K562 (cell line): ENCODE measurements around the gene HTT-AS. TPM values are rescaled to one million over a fixed set of nuclear protein-coding genes. Genes with fewer than 3 reads are reported as not detected.

ENCODE experiments used
- CBFB ChIP-seq: sonication (generic); formaldehyde crosslinking; IDR thresholded peaks from 2 replicates; pipeline ENCODE4 v1.4.0; 2020; ENCODE audit warnings: mild to moderate bottlenecking, missing genetic modification reagents
- ESRRA ChIP-seq: fragments of 450-650 bp; IDR thresholded peaks from 2 replicates; pipeline ENCODE4 v1.6.1; 2014; ENCODE audit warnings: low read depth, mild to moderate bottlenecking, moderate library complexity, borderline replicate concordance
- GABPA ChIP-seq: fragments of 200-800 bp; sonication (Bioruptor generic); conservative IDR thresholded peaks from 2 replicates; pipeline ENCODE4 v1.6.1; 2016; ENCODE audit warnings: low read depth, missing genetic modification characterization, missing compliant biosample characterization
- GABPB1 ChIP-seq: sonication (generic); formaldehyde crosslinking; IDR thresholded peaks from 2 replicates; pipeline ENCODE4 v1.8.0; 2022; ENCODE audit warnings: mild to moderate bottlenecking, missing genetic modification reagents
- SIX5 ChIP-seq, 2 experiments: IDR thresholded peaks; 2 replicates each; pipeline ENCODE4 v1.6.1; 2011; ENCODE audit warnings: low read length in 2 of 2, borderline replicate concordance in 1 of 2, low read depth in 1 of 2, mild to moderate bottlenecking in 1 of 2, moderate library complexity in 1 of 2; ENCODE audit not compliant: insufficient read depth in 1 of 2
- TBP ChIP-seq: optimal IDR thresholded peaks from 2 replicates; pipeline ENCODE3; 2011; ENCODE audit warnings: low read depth, low read length, improper control_type of control experiment
- ZNF507 ChIP-seq: conservative IDR thresholded peaks from 2 replicates; pipeline ENCODE4 v1.6.1; 2017; ENCODE audit warnings: missing genetic modification characterization, missing compliant biosample characterization
- polyA plus RNA-seq, 8 experiments: library from polyadenylated mRNA; depleted of rRNA in 4 of 8; stranded (reverse) in 5 of 8; unstranded in 3 of 8; fragments of >200 nt; fragmentation: Nextera tagmentation in 2 of 8; fragmentation: Illumina TruSeq in 1 of 8; extraction: Ambion mirVana in 2 of 8; extraction: Trizol in 1 of 8; gene quantifications; 2 replicates each; pipeline versions ENCODE4 v1.2.1 to v1.2.3, GENCODE V29; 2011 to 2014; ENCODE audit warnings: inconsistent platforms in 1 of 8, missing spikeins in 1 of 8
- total RNA-seq, 7 experiments: library from RNA; depleted of rRNA in 6 of 7; stranded (reverse); fragments of >200 nt in 6 of 7; fragmentation: Illumina TruSeq in 2 of 7; extraction: Trizol in 2 of 7; gene quantifications; 2 replicates each; pipeline versions ENCODE4 v1.2.1 to v1.2.3, GENCODE V29; 2011 to 2021; ENCODE audit warnings: low replicate concordance in 1 of 7
- TF ChIP-seq, protein P1 (sequence below), 2 experiments: fragments of 450-650 bp in 1 of 2; sonication (generic) in 1 of 2; formaldehyde crosslinking in 1 of 2; IDR thresholded peaks; 2 replicates each; pipeline versions ENCODE4 v1.7.1 to v1.9.0; 2016 to 2022; ENCODE audit warnings: inconsistent platforms in 1 of 2, mild to moderate bottlenecking in 1 of 2, missing genetic modification reagents in 1 of 2
- TF ChIP-seq, protein P2 (sequence below), 3 experiments: fragments of 200-800 bp in 1 of 3; sonication (Bioruptor generic) in 1 of 3; sonication (generic) in 1 of 3; formaldehyde crosslinking in 1 of 3; IDR thresholded peaks; 2 replicates each; pipeline versions ENCODE4 v1.6.1 to v1.8.0; 2016 to 2022; ENCODE audit warnings: mild to moderate bottlenecking in 2 of 3, missing compliant biosample characterization in 2 of 3, missing genetic modification characterization in 2 of 3, missing genetic modification reagents in 1 of 3
- TF ChIP-seq, protein P3 (sequence below): fragments of 450-650 bp; IDR thresholded peaks from 2 replicates; pipeline ENCODE4 v1.6.1; 2017; ENCODE audit warnings: mild to moderate bottlenecking, moderate library complexity
- TF ChIP-seq, protein P4 (sequence below): IDR thresholded peaks from 3 replicates; pipeline ENCODE4 v1.6.1; 2011; ENCODE audit warnings: borderline replicate concordance, mild to moderate bottlenecking, moderate library complexity; ENCODE audit not compliant: insufficient read length; ENCODE audit errors: extremely low read depth

HTT-AS gene
- total and polyA plus RNA-seq, 9 of the 15 experiments (the other 6 are each of a cell fraction or from before 2014, with no cell fraction given) = not detected

DNA sequence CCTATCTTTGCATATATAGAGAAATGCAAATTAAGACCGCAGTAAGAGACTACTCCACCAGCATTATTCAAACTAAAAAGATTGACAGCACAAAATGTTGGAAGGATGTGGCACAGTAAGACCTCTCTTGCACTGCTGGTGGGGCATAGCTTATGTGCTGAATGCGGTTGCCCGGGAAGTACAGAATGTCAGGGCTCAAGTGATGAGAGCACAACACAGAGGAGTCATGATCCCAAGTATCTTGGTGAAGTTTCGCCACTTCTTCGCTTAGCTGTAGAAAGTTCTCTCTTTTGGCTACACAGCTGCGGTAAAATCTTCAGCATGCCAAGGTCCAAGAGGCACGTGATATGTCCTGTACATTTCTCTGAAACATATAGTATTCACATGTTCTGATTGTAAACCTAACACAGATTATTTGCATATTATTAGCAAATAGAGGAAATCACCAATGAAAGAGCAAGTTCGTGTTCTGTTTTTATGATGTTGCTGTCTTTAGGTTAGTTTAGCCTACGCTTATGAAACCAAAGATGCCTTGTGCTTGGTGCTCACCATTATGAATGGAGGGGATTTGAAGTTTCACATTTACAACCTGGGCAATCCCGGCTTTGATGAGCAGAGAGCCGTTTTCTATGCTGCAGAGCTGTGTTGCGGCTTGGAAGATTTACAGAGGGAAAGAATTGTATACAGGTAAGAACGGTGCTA, 55.0 kb downstream of the HTT-AS start (continued):
- TF ChIP-seq, protein P1, sequence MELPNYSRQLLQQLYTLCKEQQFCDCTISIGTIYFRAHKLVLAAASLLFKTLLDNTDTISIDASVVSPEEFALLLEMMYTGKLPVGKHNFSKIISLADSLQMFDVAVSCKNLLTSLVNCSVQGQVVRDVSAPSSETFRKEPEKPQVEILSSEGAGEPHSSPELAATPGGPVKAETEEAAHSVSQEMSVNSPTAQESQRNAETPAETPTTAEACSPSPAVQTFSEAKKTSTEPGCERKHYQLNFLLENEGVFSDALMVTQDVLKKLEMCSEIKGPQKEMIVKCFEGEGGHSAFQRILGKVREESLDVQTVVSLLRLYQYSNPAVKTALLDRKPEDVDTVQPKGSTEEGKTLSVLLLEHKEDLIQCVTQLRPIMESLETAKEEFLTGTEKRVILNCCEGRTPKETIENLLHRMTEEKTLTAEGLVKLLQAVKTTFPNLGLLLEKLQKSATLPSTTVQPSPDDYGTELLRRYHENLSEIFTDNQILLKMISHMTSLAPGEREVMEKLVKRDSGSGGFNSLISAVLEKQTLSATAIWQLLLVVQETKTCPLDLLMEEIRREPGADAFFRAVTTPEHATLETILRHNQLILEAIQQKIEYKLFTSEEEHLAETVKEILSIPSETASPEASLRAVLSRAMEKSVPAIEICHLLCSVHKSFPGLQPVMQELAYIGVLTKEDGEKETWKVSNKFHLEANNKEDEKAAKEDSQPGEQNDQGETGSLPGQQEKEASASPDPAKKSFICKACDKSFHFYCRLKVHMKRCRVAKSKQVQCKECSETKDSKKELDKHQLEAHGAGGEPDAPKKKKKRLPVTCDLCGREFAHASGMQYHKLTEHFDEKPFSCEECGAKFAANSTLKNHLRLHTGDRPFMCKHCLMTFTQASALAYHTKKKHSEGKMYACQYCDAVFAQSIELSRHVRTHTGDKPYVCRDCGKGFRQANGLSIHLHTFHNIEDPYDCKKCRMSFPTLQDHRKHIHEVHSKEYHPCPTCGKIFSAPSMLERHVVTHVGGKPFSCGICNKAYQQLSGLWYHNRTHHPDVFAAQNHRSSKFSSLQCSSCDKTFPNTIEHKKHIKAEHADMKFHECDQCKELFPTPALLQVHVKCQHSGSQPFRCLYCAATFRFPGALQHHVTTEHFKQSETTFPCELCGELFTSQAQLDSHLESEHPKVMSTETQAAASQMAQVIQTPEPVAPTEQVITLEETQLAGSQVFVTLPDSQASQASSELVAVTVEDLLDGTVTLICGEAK (IDR thresholded peaks at IDR 0.05) = no peak
- TF ChIP-seq, protein P1 (CRISPR knock-in tag; IDR thresholded peaks at IDR 0.05) = no peak
- TF ChIP-seq, protein P2, sequence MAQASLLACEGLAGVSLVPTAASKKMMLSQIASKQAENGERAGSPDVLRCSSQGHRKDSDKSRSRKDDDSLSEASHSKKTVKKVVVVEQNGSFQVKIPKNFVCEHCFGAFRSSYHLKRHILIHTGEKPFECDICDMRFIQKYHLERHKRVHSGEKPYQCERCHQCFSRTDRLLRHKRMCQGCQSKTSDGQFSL (CRISPR knock-in tag; IDR thresholded peaks at IDR 0.05) = no peak
- TF ChIP-seq, protein P2 (tag; IDR thresholded peaks at IDR 0.05) = no peak
- TF ChIP-seq, protein P3, sequence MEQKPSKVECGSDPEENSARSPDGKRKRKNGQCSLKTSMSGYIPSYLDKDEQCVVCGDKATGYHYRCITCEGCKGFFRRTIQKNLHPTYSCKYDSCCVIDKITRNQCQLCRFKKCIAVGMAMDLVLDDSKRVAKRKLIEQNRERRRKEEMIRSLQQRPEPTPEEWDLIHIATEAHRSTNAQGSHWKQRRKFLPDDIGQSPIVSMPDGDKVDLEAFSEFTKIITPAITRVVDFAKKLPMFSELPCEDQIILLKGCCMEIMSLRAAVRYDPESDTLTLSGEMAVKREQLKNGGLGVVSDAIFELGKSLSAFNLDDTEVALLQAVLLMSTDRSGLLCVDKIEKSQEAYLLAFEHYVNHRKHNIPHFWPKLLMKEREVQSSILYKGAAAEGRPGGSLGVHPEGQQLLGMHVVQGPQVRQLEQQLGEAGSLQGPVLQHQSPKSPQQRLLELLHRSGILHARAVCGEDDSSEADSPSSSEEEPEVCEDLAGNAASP = no peak
- no peak for TF ChIP-seq ESRRA
- TF ChIP-seq SIX5 (IDR thresholded peaks at IDR 0.05; ENCODE audit: borderline replicate concordance in 1 of 2, insufficient read depth in 1 of 2, low read depth in 1 of 2, low read length in 2 of 2) = no peak
- TF ChIP-seq, protein P4, sequence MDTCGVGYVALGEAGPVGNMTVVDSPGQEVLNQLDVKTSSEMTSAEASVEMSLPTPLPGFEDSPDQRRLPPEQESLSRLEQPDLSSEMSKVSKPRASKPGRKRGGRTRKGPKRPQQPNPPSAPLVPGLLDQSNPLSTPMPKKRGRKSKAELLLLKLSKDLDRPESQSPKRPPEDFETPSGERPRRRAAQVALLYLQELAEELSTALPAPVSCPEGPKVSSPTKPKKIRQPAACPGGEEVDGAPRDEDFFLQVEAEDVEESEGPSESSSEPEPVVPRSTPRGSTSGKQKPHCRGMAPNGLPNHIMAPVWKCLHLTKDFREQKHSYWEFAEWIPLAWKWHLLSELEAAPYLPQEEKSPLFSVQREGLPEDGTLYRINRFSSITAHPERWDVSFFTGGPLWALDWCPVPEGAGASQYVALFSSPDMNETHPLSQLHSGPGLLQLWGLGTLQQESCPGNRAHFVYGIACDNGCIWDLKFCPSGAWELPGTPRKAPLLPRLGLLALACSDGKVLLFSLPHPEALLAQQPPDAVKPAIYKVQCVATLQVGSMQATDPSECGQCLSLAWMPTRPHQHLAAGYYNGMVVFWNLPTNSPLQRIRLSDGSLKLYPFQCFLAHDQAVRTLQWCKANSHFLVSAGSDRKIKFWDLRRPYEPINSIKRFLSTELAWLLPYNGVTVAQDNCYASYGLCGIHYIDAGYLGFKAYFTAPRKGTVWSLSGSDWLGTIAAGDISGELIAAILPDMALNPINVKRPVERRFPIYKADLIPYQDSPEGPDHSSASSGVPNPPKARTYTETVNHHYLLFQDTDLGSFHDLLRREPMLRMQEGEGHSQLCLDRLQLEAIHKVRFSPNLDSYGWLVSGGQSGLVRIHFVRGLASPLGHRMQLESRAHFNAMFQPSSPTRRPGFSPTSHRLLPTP = no peak
- TF ChIP-seq GABPB1 (CRISPR knock-in tag) = no peak
- no peak for TF ChIP-seq TBP
- TF ChIP-seq ZNF507 (tag) = no peak
- no peak for TF ChIP-seq CBFB (CRISPR knock-in tag)
- no peak for TF ChIP-seq GABPA
